Neutrophil (primary cell): ENCODE data around the gene RAET1L.

Source experiments
- H3K27ac ChIP-seq: fragments of 200-600 bp; sonication (generic); 2 replicates; pipeline ENCODE4 v1.5.1; 2016; ENCODE audit warnings: mild to moderate bottlenecking, moderate library complexity
- H3K27me3 ChIP-seq: fragments of 200-600 bp; sonication (generic); 2 replicates; pipeline ENCODE4 v1.6.0; 2016; ENCODE audit warnings: mild to moderate bottlenecking
- H3K36me3 ChIP-seq: fragments of 200-600 bp; sonication (generic); 2 replicates; pipeline ENCODE4 v1.5.1; 2017
- H3K4me1 ChIP-seq, 2 experiments: fragments of 200-600 bp in 1 of 2; sonication (generic) in 1 of 2; 1 replicate in 1 of 2; 2 replicates in 1 of 2; pipeline versions ENCODE4 v1.5.1 to v1.6.1; 2013 to 2016; ENCODE audit warnings: low read depth in 1 of 2, low read length in 1 of 2, mild to moderate bottlenecking in 1 of 2, moderate library complexity in 1 of 2; ENCODE audit not compliant: control insufficient read depth in 1 of 2, insufficient read depth in 1 of 2
- H3K4me3 ChIP-seq, 2 experiments: fragments of 200-600 bp in 1 of 2; sonication (generic) in 1 of 2; 1 replicate in 1 of 2; 2 replicates in 1 of 2; pipeline ENCODE4 v1.5.1; 2013 to 2016; ENCODE audit warnings: low read depth in 1 of 2, low read length in 1 of 2, mild to moderate bottlenecking in 1 of 2, moderate library complexity in 1 of 2
- H3K9me3 ChIP-seq: fragments of 200-600 bp; sonication (generic); 2 replicates; pipeline ENCODE4 v1.5.1; 2016
- CTCF ChIP-seq: fragments of 200-600 bp; sonication (generic); IDR thresholded peaks from 2 replicates; pipeline ENCODE4 v1.5.1; 2016; ENCODE audit warnings: antibody characterized with exemption

Gene RAET1L

DNA sequence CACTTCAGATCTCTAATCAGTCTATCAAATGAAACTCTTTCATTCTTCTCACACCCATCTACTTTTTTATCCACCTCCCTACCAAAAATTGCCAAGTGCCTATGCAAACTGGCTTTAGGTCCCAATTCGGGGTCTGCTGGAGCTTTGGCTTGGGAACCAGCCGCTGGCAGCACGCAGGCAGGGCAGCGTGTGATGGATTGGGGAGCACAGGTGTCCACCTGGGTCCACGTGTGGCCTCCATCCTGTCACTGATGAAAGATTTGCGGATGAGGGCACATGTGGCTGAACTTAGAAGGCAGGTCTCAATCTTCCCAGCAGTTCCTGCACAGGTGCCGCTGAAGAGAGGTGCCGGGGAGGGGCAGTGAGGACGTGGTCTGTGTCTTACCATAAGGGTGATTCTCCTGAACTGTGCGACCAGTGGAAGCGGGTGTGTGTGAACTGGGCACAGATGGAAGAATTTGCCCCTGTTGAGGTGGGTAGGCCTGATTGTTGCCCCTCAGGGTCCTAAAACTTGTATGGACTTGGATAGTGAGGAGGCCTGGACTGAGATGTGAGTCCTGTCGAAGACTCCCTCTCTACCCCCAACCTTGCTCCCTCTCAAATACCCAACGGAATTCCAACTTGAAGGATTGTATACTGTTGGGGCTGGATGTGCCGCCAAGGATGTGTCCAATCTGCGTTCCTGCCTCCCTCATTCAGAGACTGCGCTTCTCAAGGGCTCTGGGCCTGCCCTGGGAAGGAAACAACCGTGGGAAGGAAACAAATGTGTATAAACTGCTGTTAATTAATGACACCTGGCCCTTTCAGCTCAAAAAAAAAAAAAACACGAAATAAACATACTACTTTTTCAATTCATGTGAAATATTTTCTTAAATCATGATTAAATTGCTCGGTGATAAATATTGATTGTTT lies 18.4 kb upstream of the RAET1L start:
- no peaks in the 10 kb centered on the region for H3K36me3 ChIP-seq
- H3K4me3 ChIP-seq = no peak overlapping the region
- H3K27ac ChIP-seq = no peak overlapping the region
- no peaks in the 10 kb centered on the region for H3K9me3 ChIP-seq
- H3K27me3 ChIP-seq = peaks cover 95% of the 10 kb centered on the region
- no peaks in the 10 kb centered on the region for H3K4me1 ChIP-seq
- no peak for TF ChIP-seq CTCF

GRCh38 chr6:150043096-150043495 lies 17.8 kb upstream of the RAET1L start:
- Histone ChIP-seq H3K4me1 (no peaks in the 10 kb centered on the region), H3K36me3 (no peaks in the 10 kb centered on the region), H3K27me3 (peaks cover 96% of the 10 kb centered on the region), H3K9me3 (no peaks in the 10 kb centered on the region), H3K4me3 (no peak overlapping the region), H3K27ac (no peak overlapping the region)
- no peak for TF ChIP-seq CTCF

DNA sequence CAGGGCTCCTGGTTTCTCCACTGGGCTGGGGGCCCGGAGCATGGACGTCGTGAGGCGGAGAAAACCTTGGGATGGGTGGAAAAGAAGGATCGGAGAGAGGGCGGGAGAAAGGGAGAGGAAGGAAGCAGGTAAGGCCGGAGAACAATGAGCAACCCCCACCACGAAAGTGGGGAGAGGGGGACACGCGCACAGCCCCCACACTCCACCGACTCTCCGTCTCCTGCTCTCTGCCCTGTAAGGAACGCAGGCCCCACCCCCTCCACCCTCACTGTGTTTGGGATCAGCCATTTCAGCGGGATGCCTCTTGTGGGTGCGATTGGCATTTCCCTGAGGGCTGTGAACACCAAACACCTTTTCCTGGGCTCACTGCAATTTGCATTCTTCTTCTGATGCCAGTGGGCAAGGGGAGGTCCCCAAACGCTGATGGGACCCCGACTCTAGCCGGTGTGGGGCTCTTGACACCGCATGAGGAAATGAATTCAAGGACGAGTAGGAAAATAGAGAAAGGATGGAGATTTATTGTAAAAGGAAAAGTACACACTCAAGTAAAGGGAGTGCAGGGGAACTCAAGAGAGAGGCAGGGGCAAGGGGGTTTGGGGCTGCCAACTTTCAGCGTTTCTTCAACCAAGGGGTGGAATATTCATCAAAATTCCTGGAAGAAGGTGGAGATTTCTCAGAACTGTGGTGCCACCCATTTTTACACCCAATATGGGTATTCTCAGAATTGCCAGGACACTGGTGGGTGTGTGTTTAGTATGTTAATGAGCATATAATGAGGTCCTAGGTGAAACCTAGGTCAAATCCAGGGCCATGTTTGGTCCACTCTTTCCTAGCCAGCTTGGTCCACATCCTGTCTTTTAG lies 13.1 kb upstream of the RAET1L start:
- TF ChIP-seq CTCF = no peak
- Histone ChIP-seq H3K27me3 (peaks cover 100% of the 10 kb centered on the region), H3K9me3 (no peaks in the 10 kb centered on the region), H3K36me3 (no peaks in the 10 kb centered on the region), H3K4me3 (no peak overlapping the region), H3K4me1 (no peaks in the 10 kb centered on the region), H3K27ac (no peak overlapping the region)

DNA sequence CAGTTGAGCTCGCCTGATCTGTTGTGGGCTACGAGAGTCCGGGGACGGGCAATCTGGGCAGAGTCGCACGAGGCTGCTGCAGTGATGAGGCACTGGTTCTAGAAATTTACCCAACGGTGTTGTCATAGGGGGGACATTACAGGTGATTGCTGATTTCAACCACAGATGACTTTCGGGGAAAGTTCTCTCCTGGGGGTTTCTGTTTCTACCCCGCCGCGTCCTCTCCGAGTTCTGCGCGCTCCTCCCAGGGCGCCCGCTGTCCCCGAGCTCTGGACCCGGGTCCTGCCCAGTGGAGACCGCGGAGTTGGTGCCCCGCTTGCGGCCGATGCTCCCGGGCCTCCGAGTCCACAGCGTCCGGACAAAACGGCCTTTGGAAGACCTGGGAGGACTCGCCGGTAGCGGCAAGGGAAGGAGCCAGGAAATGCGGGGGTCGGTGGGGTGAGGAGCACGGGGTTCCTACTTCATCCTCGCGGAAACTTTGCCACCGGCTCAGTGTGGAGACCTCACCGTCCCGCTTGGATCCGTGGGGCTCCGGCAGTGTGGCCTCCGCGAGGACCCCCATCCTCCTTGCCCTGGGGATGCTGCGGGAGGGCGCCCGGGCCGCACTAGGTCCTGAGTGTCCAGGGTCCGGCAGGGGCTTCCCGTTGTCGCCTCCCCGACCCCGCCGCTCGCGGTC lies 12.3 kb upstream of the RAET1L start:
- Histone ChIP-seq H3K27me3 (peaks cover 100% of the 10 kb centered on the region), H3K4me1 (no peaks in the 10 kb centered on the region), H3K4me3 (no peak overlapping the region)

More for the DNA sequence above, 12.3 kb upstream of the RAET1L start:
- Histone ChIP-seq H3K36me3 (no peaks in the 10 kb centered on the region), H3K27ac (no peak overlapping the region), H3K9me3 (no peaks in the 10 kb centered on the region)
- no peak for TF ChIP-seq CTCF
